ENCODE measurements around the gene RHBDL1.

The RHBDL1 gene

DNA sequence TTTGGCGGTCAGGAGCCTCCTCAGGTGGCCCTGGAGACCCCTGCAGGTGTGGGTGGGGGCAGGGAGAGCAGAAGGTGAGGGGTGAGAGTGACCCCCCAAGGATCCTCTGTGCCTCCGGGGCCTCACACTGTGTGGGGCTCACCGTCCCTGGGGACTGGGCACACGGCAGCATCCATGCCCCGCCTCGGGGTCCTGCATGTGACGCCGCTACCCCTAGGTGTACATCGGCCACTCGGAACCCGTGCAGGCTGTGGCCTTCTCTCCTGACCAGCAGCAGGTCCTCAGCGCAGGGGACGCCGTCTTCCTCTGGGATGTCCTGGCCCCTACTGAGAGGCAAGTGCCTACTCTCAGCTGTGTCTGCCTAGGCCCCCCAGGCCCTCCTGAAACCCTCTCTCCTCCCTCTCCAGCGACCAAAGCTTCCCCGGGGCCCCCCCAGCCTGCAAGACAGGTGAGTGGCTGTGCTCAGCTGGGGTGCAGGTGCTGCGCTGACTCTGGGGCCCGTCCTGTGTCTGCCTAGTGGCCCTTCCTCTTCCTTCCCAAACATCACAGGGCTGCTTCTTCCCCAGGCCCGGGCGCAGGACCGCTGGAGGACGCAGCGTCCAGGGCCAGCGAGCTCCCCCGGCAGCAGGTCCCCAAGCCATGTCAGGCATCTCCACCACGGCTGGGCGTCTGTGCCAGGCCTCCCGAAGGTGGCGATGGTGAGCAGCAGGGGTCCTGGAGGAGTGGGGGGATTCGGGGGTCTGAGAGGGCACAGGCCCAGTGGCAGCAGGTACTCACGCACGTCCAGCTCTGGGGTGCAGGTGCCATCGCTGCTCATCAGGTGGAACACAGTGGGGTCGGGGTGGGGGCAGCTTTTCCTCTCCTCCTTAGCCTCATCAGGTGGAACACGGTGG, 16.5 kb upstream of the RHBDL1 start:
- DNase-seq (ENCODE audit: low read depth): no peak

DNA sequence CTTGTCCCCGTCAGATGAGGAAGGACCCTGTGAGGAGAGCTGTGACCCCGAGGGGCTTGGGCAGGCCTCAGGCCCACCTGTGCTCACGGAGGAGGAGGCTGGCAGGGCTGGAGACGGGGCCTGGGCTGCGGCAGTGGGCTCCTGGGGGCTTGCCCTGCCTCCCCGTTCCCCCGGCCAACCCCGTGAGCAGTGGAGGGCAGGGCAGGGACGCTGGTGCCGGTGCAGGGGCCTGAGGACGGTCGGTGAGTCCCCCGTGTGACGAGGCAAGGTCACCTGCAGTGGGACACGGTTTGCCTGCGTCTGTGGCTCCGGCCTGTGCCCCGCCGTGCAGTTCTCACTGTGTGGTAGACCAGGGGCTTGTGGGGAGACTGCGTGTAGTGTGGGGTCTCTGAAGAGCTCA, 15.9 kb upstream of the RHBDL1 start:
- no peak for DNase-seq (ENCODE audit: low read depth)

DNA sequence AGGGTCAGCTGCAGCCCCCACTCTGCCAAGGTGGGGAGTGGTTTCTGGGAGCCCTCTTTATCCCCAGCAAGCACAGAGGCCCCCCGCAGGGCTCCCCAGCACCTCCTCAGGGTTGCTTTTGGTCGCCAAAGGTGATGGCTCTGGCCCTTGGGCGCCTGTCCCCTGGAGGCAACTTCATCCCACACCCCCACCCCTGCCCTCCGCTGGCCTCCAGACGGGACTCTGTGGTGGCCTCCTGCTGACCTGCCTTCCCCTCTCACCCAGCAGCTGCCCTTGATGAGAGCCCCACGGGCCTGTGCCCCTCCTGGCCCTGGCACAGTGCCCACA, 15.4 kb upstream of the RHBDL1 start:
- DNase-seq (ENCODE audit: low read depth): no peak

DNA sequence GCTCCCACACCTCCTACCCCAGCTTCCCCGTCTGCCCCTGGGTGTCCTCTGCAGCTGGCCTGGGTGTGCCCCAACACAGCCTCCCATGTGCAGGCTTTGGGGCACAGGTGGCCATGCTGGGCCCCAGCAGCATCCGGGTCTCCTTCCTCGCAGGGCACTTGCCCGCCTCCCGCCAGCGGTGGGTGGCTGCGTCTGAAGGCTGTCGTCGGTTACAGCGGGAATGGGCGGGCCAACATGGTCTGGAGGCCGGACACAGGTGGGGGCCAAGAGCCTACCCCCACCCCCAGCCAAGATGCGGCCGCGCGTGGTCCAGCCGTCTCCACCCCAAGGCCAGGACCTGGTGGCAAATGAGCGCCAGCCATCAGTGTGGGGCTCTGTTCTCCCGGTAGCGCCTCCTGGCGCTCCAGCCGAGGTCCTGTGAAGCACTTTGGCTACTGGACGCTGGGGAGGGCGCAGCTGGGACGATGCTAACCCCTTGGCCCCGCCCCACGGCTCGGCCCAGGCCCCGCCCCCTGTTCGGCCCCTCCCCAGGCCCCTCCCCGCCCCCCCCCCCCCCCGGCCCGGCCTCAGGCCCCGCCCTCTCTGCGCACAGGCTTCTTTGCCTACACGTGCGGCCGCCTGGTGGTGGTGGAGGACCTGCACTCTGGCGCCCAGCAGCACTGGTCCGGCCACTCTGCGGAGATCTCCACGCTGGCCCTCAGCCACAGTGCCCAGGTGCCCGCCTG, 14.8 kb upstream of the RHBDL1 start:
- DNase-seq (ENCODE audit: low read depth): no peak

DNA sequence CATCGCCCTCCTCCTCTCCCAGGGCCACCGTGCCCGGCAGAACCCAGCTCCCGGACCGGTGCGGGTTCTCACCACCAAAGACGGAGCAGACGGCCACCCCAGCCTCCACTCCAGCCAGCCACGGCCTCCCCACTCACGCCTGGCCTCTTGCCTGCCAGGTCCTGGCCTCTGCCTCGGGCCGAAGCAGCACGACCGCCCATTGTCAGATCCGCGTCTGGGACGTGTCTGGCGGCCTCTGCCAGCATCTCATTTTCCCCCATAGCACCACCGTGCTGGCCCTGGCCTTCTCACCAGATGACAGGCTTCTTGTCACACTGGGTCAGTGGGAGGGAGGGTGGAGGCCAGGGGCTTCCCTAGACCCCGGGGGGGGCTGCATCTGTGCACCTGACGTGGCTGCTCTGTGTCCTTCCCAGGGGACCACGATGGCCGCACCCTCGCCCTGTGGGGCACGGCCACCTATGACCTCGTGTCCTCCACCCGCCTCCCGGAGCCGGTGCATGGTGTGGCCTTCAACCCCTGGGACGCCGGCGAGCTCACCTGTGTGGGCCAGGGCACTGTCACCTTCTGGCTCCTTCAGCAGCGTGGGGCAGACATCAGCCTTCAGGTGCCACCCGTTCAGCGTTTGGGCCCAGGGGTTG, 14.2 kb upstream of the RHBDL1 start:
- no peak for DNase-seq (ENCODE audit: low read depth)

DNA sequence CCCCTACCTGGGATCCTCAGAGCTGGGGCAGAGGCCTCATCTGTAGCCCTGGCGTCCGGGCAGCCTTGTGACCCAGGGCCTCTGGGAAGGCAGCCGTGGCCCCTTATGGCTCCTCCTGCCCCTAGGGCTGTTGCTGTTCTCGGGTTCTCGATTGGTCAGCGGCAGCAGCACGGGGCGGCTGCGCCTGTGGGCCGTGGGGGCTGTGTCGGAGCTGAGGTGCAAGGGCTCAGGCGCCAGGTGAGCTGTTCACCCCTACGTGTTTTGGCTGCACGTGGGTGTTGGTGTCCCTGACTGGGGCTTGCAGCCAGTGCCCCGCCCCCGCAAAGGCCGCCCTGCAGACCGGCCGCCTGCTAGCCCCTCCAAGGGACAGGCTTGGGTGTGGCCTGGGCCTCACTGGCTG, 13.4 kb upstream of the RHBDL1 start:
- DNase-seq (ENCODE audit: low read depth): no peak

DNA sequence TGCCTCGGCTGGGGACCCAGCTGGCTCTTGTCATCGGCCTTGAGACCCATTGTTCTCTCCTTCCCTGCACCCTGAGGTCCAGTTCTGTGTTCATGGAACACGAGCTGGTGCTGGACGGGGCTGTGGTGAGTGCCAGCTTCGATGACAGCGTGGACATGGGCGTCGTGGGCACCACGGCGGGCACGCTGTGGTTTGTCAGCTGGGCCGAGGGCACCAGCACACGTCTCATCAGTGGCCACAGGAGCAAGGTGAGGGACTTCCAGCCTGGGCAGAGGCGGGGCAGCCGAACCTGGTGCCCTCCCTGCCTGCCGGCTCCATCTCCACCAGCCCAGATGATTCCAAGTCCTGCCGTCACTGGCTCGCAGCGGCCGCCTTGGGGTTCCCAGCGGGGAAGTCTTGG, 12.9 kb upstream of the RHBDL1 start:
- DNase-seq (ENCODE audit: low read depth): no peak

DNA sequence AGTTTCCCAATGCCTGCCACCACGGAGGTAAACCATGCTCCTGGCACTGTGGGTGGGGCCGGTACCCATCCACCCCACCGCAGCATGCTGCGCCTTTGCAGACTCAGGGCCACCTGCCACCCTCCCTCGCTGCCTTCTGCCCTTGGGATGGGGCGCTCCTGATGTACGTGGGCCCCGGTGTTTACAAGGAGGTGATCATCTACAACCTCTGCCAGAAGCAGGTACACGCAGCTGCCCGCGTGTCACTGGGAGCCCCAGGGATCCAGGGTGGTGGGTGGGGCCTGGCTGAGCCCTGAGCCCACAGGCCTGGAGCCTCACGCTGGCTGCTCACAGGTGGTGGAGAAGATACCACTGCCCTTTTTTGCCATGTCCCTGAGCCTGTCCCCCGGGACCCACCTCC, 8.9 kb upstream of the RHBDL1 start:
- DNase-seq (ENCODE audit: low read depth): no peak

DNA sequence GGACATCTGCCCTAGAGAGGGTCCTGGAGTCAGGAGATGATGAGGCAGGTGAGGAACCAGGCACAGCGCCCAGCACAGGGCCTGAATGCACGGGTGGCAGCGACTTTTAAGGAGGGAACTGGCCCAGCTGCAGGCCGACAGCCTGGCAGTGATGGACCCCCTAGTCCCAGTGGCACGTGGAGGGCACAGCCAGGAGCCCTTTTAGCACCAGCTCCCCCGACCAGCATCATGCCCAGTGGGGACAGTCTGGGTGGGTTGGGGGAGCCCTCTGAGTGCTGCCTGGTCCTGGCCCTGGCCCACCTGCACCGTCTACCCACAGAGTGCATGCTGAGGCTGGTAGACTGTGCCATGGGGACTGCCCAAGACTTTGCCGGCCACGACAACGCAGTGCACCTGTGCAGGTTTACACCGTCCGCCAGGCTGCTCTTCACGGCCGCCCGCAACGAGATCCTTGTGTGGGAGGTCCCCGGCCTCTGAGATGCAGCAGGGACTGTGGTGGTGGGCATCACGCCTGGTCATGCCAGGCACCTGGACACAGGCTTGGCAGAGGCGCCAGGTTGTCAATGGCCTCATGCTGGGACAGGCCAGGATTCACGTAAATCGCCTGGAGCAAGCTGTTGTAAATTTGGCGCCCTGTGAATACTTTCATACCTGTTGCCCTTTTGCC, 8.2 kb upstream of the RHBDL1 start:
- no peak for DNase-seq (ENCODE audit: low read depth)

DNA sequence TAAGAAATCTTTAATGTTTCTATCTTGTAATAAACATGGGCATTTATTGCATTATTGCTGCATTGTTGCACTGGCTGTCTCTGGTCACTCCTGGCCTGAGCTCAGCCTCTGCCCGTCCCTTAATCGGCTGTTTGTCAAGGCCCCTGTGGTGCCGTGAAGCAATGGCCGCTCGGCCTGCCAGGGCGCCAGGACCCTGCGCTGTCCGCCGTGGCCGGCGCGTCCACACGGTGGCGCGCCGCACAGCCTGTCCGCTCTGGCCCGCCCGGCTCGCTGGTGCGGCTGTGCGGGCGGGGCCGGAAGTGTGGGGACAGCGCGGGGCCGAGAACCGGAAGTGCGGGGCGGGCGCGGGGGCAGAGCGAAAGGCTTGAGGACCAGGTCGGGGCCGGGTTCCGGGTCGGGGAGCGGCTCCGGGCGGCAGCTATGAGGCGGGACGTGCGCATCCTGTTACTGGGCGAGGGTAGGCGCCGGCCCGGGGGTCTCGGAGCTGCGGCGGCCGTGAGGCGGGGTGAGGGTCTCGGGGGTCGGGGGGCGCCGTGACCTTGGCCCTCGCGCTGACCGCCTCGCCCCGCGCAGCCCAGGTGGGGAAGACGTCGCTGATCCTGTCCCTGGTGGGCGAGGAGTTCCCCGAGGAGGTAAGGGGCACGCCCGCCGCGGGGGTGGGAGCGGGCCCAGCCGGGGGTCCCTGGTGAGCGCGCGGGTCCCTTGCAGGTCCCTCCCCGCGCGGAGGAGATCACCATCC, 7.5 kb upstream of the RHBDL1 start, which contains the start of gene RHOT2:
TSS of gene RHOT2 (plus strand) at position 353 of the 739 bp plus-strand sequence. CDS start at position 421, 68 bp downstream.
- DNase-seq (ENCODE audit: low read depth): no peak

DNA sequence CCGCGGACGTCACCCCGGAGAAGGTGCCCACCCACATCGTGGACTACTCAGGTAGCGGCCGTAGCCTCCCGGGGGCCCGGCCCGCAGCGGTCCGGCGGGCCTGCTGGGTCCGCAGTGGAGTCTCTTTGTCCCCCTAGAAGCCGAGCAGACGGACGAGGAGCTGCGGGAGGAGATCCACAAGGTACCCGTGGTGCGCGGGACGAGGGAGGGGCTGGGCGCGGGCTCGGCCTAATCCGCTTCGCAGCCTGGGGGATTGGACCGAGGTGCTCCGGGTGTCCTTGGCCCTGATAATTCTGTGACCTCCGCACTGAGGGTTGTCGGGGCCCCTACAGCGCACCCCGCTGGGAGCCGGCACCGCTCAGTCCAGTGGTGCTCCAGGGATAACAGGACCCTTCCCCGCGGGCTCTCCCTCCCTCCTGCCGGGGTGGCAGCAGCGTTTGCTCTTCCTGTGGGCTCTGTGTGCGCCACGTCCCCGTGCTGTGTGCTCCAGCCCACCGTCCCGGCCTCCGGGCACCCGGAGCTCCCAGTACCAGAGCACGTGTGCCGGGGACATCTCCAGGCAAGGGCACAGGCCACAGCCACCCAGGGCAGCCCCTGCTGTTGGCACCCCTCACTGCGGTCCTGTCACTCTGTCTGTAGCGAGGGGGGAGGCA, 6.8 kb upstream of the RHBDL1 start:
- no peak for DNase-seq (ENCODE audit: low read depth)

DNA sequence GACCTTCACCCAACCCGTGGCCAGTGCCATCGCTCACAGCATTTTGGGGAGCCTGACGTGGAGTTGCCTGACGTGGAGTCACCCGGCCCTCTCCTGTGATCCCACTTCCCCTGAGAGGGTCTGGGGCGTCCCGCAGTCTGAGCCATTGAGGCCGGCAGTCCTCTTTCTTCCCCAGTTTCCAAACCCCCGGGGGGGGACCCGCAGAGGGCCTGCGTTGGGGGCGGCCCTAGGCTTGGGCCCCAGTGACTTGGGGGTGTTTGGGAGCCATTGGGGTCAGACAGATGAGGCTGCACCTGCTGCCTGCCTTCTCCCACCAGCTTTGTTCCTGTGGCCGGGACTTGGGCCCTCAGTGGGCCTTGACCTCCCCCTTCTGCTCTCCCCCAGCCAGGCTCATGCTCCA, 5.8 kb upstream of the RHBDL1 start:
- no peak for DNase-seq (ENCODE audit: low read depth)

DNA sequence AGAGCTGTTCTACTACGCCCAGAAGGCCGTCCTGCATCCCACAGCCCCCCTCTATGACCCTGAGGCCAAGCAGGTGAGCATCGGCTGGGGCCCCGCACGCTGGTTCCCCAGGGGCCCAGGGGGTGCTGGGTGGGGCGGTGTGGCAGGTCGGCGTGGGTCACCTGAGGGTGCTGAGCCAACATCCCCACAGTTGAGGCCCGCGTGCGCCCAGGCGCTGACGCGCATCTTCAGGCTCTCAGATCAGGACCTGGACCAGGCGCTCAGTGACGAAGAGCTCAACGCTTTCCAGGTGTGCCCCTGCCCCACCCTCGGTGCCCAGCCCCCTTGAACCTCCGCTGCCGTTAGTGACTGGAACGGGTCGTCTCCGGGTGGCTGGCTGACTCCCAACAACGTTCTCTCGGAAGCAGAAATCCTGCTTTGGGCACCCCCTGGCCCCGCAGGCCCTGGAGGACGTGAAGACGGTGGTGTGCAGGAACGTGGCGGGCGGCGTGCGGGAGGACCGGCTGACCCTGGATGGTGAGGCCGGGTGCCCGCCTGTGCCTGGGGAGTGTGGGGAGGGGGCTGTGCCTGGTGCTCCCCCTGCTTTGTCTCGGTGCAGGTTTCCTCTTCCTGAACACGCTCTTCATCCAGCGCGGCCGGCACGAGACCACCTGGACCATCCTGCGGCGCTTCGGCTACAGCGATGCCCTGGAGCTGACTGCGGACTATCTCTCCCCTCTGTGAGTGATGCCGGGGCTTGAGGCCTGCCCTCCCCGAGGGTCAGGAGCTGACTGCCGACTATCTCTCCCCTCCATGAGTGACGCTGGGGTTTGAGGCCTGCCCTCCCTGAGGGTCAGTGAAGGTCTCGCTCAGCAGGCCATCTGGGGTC, 4.8 kb upstream of the RHBDL1 start:
- DNase-seq (ENCODE audit: low read depth): no peak

DNA sequence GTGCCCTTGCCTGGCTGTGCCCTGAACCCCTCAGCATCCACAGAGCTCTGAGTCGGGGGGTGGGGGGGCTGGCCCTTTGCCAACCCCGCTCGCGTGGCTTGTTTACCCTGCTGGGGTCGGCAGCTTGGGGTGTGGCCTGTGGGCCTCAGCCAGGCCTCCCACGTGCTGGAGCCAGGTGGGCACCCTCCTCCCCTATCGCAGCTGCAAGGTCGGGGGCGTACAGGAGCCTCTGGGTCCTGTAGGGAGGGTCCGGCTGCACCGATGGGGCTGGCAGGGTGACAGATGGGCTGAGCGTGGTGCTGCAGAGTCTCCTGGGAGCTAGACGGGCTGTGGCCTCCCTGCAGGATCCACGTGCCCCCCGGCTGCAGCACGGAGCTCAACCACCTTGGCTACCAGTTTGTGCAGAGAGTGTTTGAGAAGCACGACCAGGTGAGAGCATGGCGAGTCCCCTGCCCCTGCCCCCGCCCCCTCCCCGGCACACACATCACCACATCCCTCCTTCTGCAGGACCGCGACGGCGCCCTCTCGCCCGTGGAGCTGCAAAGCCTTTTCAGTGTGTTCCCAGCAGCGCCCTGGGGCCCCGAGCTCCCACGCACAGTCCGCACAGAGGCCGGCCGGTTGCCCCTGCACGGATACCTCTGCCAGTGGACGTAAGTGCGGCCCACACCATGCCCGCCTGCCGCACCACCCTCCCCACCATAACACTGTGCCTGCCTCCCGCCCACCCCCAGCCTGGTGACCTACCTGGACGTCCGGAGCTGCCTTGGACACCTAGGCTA, 3.9 kb upstream of the RHBDL1 start:
- no peak for DNase-seq (ENCODE audit: low read depth)

DNA sequence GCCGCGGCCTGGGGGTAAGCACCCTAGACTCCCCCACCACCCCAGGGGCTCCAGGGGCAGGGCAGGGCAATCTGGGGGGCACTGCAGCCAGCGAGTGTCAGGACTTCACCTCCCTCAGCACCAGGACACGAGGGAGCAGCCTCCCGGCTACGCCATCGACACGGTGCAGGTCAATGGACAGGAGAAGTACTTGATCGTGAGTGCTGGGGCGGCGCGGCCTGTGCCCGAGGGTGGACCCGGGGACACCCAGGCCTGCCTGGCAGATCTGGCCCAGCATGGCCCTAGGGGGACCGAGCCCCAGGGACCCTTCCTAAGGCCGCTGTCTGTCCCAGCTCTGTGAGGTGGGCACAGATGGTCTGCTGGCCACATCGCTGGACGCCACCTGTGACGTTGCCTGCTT, 3.1 kb upstream of the RHBDL1 start:
- DNase-seq (ENCODE audit: low read depth): no peak

DNA sequence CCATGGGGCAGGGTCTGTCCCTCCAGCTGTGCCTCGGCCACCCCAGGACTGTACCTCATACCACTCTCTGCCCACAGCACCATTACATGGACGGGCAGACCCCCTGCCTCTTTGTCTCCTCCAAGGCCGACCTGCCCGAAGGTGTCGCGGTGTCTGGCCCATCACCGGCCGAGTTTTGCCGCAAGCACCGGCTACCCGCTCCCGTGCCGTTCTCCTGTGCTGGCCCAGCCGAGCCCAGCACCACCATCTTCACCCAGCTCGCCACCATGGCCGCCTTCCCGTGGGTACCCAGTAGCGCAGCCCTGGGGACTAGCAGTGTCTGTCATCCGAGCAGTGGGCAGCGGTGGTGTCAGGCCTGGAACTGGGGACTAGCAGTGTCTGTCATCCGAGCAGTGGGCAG, 2.6 kb upstream of the RHBDL1 start:
- DNase-seq (ENCODE audit: low read depth): no peak

DNA sequence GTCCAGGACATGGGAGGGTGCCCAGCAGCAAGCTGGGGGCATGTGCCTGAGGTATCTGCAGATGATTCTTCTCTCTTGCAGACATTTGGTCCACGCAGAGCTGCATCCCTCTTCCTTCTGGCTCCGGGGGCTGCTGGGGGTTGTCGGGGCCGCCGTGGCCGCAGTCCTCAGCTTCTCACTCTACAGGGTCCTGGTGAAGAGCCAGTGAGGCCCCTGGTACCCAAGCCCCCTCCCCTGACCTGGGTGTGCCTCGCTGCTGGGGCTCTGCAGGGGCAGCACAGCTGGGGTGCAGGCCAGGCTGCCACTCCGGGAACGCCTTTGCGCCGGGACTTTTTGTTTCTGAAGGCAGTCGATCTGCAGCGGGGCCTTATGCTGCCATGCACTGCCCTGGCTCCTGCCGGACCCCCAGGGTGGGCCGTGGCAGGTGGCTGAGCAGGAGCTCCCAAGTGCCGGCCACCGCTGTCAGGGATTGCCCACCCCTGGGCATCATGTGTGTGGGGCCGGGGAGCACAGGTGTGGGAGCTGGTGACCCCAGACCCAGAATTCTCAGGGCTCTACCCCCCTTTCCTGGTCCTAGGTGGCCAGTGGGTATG, 2.0 kb upstream of the RHBDL1 start:
- DNase-seq (ENCODE audit: low read depth): no peak

DNA sequence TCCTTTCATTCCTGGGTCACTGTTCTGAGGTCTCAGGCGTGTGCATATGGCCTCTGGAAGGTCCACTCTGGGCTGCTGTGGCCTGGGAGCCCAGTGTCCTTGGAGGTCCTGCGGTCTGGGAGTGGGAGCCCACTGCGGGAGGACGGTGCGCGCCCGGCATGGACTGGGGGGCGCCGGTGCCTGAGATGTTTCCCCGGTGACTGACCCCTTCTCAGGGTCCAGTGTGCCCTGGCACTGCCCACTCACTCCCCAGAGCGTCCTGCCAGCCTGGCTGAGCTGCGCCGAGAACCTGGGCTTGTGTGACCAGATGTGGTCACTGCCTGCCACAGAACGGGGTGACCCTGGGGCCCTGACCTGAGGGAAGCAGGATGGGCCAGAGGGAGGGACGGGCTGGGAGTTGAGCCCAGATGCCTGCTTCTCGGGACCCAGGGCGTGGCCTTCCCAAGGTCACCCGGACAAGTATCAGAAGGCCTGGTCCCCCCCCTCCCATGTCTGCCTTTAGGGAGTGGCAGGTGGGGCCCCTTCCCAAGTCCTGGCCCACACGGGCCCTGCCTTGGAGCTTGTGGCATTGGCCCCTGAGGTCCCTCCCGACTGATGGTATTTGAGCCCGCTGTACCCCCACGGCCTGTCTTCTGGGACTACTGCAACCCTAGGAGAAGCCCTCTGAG, 1.1 kb upstream of the RHBDL1 start:
- DNase-seq (ENCODE audit: low read depth): no peak

Measured in HS-27A (cell line).